Measurements from ENCODE around the gene ZNF534. TPM values are rescaled to one million over a fixed set of nuclear protein-coding genes. Genes with fewer than 3 reads are reported as not detected.
"Not testable (repeated sequence)": the region's sequence is repeated elsewhere in the genome, so short reads cannot be mapped to it uniquely, and the experiment has no call there.

ZNF534 gene
- total RNA-seq, 2 donors from 2014 or later: 0.62 TPM; not detected in 1

GRCh38 chr19:52474351-52475127 lies 45.6 kb downstream of the ZNF534 start:
- no peak overlapping the region for H3K4me3 Mint-ChIP-seq
- no peaks in the 10 kb centered on the region for H3K27me3 ChIP-seq (ENCODE audit: control insufficient read depth, insufficient read depth, low read length, poor library complexity, severe bottlenecking)
- no peak overlapping the region for H3K27ac Mint-ChIP-seq
- no peak for DNase-seq
- H3K36me3 ChIP-seq (ENCODE audit: control insufficient read depth, insufficient read depth, low read length): no peaks in the 10 kb centered on the region
- no peak for TF ChIP-seq CTCF (conservative IDR thresholded peaks at IDR 0.05)
- 85 to 87% methylated on average over 4 to 5 of the region's 7 CpGs for WGBS, 2 experiments (ENCODE audit: insufficient coverage in 1 of 2, insufficient read length in 1 of 2)
- peaks cover 96% of the 10 kb centered on the region for H3K9me3 ChIP-seq (ENCODE audit: control insufficient read depth, low read length)
- no peak overlapping the region for H3K9ac ChIP-seq (ENCODE audit: extremely low read depth, low read length, poor library complexity, severe bottlenecking)
- no peaks in the 10 kb centered on the region for H3K4me1 Mint-ChIP-seq
- peaks cover 45% of the 10 kb centered on the region for H3K36me3 Mint-ChIP-seq (ENCODE audit: low read depth)
- H3K4me1 ChIP-seq (ENCODE audit: control insufficient read depth, insufficient read depth, low read length): no peaks in the 10 kb centered on the region
- peaks cover 97% of the 10 kb centered on the region for H3K9me3 Mint-ChIP-seq
- no peaks in the 10 kb centered on the region for H3K27me3 Mint-ChIP-seq (ENCODE audit: insufficient read depth)
- no peak overlapping the region for H3K27ac ChIP-seq (ENCODE audit: low read depth, low read length)
- peak overlapping the region; percentile 3 for H3K4me3 ChIP-seq (ENCODE audit: low read length)

- Histone ChIP-seq H3K4me3 (ENCODE audit: low read length) (peak overlapping the region; percentile 60), H3K9me3 (ENCODE audit: control insufficient read depth, low read length) (peaks cover 58% of the 10 kb centered on the region)
- Mint-ChIP-seq H3K4me3 (peak overlapping the region; percentile 51), H3K36me3 (ENCODE audit: low read depth) (peaks cover 22% of the 10 kb centered on the region), H3K9me3 (peaks cover 69% of the 10 kb centered on the region), H3K4me1 (peaks cover 33% of the 10 kb centered on the region), H3K27ac (peak overlapping the region; percentile 99)
- H3K36me3 ChIP-seq (ENCODE audit: control insufficient read depth, insufficient read depth, low read length); H3K27me3 ChIP-seq (ENCODE audit: control insufficient read depth, insufficient read depth, low read length, poor library complexity, severe bottlenecking); H3K9ac ChIP-seq (ENCODE audit: extremely low read depth, low read length, poor library complexity, severe bottlenecking); H3K27ac ChIP-seq (ENCODE audit: low read depth, low read length); H3K4me1 ChIP-seq (ENCODE audit: control insufficient read depth, insufficient read depth, low read length); H3K27me3 Mint-ChIP-seq (ENCODE audit: insufficient read depth): not testable (repeated sequence)
- DNase-seq: peak; percentile 59
- WGBS, 2 experiments (ENCODE audit: insufficient coverage in 1 of 2, insufficient read length in 1 of 2): 74 to 83% methylated on average over 5 to 6 of the region's 7 CpGs
Observed at GRCh38 chr19:52484111-52484743, 55.3 kb downstream of the ZNF534 start.

- not testable (repeated sequence) for H3K27ac ChIP-seq (ENCODE audit: low read depth, low read length); H3K9ac ChIP-seq (ENCODE audit: extremely low read depth, low read length, poor library complexity, severe bottlenecking); H3K36me3 ChIP-seq (ENCODE audit: control insufficient read depth, insufficient read depth, low read length); H3K27me3 ChIP-seq (ENCODE audit: control insufficient read depth, insufficient read depth, low read length, poor library complexity, severe bottlenecking); H3K4me1 ChIP-seq (ENCODE audit: control insufficient read depth, insufficient read depth, low read length); H3K27me3 Mint-ChIP-seq (ENCODE audit: insufficient read depth); DNase-seq
- Mint-ChIP-seq H3K4me1 (peaks cover 33% of the 10 kb centered on the region), H3K9me3 (peaks cover 69% of the 10 kb centered on the region), H3K4me3 (peak overlapping the region; percentile 51), H3K36me3 (ENCODE audit: low read depth) (peaks cover 19% of the 10 kb centered on the region), H3K27ac (peak overlapping the region; percentile 99)
- Histone ChIP-seq H3K9me3 (ENCODE audit: control insufficient read depth, low read length) (peaks cover 54% of the 10 kb centered on the region), H3K4me3 (ENCODE audit: low read length) (peak overlapping the region; percentile 56)
- 71 to 81% methylated on average over 7 of the region's 7 CpGs for WGBS, 2 experiments (ENCODE audit: insufficient coverage in 1 of 2, insufficient read length in 1 of 2)
Observed at GRCh38 chr19:52485064-52485463, 56.1 kb downstream of the ZNF534 start.

- H3K27ac ChIP-seq (ENCODE audit: low read depth, low read length); H3K36me3 ChIP-seq (ENCODE audit: control insufficient read depth, insufficient read depth, low read length); H3K4me1 ChIP-seq (ENCODE audit: control insufficient read depth, insufficient read depth, low read length); H3K27me3 Mint-ChIP-seq (ENCODE audit: insufficient read depth); H3K9ac ChIP-seq (ENCODE audit: extremely low read depth, low read length, poor library complexity, severe bottlenecking); H3K27me3 ChIP-seq (ENCODE audit: control insufficient read depth, insufficient read depth, low read length, poor library complexity, severe bottlenecking): not testable (repeated sequence)
- H3K9me3 Mint-ChIP-seq: peaks cover 67% of the 10 kb centered on the region
- DNase-seq: peak; percentile 57
- H3K4me1 Mint-ChIP-seq: peaks cover 33% of the 10 kb centered on the region
- WGBS, 2 experiments (ENCODE audit: insufficient coverage in 1 of 2, insufficient read length in 1 of 2): 60 to 68% methylated on average over 3 to 8 of the region's 8 CpGs
- peaks cover 53% of the 10 kb centered on the region for H3K9me3 ChIP-seq (ENCODE audit: control insufficient read depth, low read length)
- peaks cover 18% of the 10 kb centered on the region for H3K36me3 Mint-ChIP-seq (ENCODE audit: low read depth)
- H3K27ac Mint-ChIP-seq: peak overlapping the region; percentile 99
- H3K4me3 Mint-ChIP-seq: peak overlapping the region; percentile 51
- H3K4me3 ChIP-seq (ENCODE audit: low read length): peak overlapping the region; percentile 56
Observed at GRCh38 chr19:52485561-52486240, 56.8 kb downstream of the ZNF534 start.
